ENCODE measurements around the gene NAT14. TPM values are rescaled to one million over a fixed set of nuclear protein-coding genes. Genes with fewer than 3 reads are reported as not detected.

NAT14 gene
- total RNA-seq, 2 experiments from 2014 or later = 11.7 TPM

DNA sequence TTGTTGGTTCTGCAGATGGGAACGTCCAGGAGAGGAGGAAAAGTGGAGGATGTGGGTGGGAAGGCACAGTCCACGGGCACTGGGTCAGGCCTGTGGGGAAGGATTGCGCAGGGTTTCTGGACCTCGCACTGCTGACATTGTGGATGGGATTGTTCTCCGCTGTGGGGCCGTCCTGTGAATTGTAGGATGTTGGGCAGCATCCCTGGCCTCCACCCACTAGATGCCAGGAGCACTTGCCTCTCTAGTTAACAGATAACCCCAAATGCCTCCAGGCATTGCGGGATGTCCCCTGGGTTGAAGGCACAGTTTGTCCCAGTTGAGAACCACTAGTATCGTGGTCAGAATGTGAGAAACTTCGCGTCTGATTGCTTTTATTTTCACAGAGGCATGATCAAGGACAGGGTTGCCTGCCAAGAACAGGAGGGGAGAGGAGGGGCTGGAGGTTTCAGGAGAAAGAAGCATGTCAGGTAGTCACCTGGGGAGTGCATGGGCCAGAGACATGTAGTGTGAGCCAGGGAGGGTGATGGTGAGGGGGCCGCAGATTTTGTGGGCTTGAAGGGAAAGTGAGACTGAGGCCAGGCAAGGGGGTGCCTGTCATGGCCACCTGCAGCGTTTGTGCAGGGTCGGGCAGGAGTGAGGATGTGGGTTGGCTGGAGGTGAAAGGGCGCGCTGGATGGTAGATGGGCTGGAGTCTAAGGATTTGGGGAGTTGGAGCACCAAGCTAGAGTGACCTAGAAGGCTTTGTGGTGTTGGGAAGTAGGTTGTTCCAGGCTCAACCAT is 5.3 kb upstream of the NAT14 start:
- no peak for DNase-seq
- Mint-ChIP-seq H3K36me3 (ENCODE audit: low read depth) (peaks cover 2% of the 10 kb centered on the region), H3K27me3 (no peaks in the 10 kb centered on the region), H3K9me3 (no peaks in the 10 kb centered on the region), H3K27ac (no peak overlapping the region), H3K4me3 (no peak overlapping the region), H3K4me1 (peaks cover 33% of the 10 kb centered on the region)
- ChIA-PET CTCF (no interaction called here), POLR2A (no interaction called here)

GRCh38 chr19:55481148-55481793 is 3.7 kb upstream of the NAT14 start:
- ChIA-PET CTCF (no interaction called here), POLR2A (no interaction called here)
- no peak for DNase-seq
- H3K4me1 Mint-ChIP-seq = peaks cover 33% of the 10 kb centered on the region
- H3K36me3 Mint-ChIP-seq (ENCODE audit: low read depth) = peaks cover 3% of the 10 kb centered on the region
- no peaks in the 10 kb centered on the region for H3K27me3 Mint-ChIP-seq
- H3K9me3 Mint-ChIP-seq = no peaks in the 10 kb centered on the region
- no peak overlapping the region for H3K4me3 Mint-ChIP-seq
- no peak overlapping the region for H3K27ac Mint-ChIP-seq

GRCh38 chr19:55481794-55482155 is 3.2 kb upstream of the NAT14 start:
- Mint-ChIP-seq H3K9me3 (no peaks in the 10 kb centered on the region), H3K36me3 (ENCODE audit: low read depth) (peaks cover 3% of the 10 kb centered on the region), H3K27ac (no peak overlapping the region), H3K4me3 (no peak overlapping the region), H3K27me3 (no peaks in the 10 kb centered on the region), H3K4me1 (peaks cover 33% of the 10 kb centered on the region)
- DNase-seq = no peak
- POLR2A ChIA-PET = no interaction called here
- CTCF ChIA-PET = no interaction called here

DNA sequence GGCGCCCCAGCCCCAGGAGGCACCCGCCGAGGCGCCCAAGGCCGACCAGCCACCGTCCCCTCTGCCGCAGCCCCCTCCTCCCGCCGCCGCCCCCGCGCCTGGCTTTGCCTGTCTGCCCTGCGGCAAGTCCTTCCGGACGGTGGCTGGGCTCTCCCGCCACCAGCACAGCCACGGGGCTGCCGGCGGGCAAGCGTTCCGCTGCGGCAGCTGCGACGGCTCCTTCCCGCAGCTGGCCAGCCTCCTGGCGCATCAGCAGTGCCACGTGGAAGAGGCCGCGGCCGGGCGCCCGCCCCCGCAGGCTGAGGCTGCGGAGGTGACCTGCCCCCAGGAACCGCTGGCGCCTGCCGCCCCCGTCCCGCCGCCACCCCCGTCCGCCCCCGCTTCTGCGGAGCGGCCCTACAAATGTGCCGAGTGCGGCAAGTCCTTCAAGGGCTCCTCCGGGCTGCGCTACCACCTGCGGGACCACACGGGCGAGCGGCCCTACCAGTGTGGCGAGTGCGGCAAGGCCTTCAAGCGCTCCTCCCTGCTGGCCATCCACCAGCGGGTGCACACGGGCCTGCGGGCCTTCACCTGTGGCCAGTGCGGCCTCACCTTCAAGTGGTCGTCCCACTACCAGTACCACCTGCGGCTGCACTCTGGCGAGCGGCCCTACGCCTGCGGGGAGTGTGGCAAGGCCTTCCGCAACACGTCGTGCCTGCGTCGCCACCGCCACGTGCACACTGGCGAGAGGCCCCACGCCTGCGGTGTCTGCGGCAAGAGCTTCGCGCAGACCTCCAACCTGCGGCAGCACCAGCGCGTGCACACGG is 2.6 kb upstream of the NAT14 start:
- H3K4me1 Mint-ChIP-seq = peaks cover 31% of the 10 kb centered on the region
- DNase-seq = no peak
- ChIA-PET POLR2A (no interaction called here), CTCF (no interaction called here)
- H3K27ac Mint-ChIP-seq = no peak overlapping the region
- peaks cover 3% of the 10 kb centered on the region for H3K36me3 Mint-ChIP-seq (ENCODE audit: low read depth)
- no peak overlapping the region for H3K4me3 Mint-ChIP-seq
- H3K27me3 Mint-ChIP-seq = no peaks in the 10 kb centered on the region
- H3K9me3 Mint-ChIP-seq = no peaks in the 10 kb centered on the region

GRCh38 chr19:55482967-55483705 is 1.9 kb upstream of the NAT14 start:
- POLR2A ChIA-PET = no interaction called here
- Mint-ChIP-seq H3K9me3 (no peaks in the 10 kb centered on the region), H3K27me3 (no peaks in the 10 kb centered on the region), H3K36me3 (ENCODE audit: low read depth) (peaks cover 3% of the 10 kb centered on the region), H3K27ac (no peak overlapping the region), H3K4me1 (peaks cover 27% of the 10 kb centered on the region), H3K4me3 (no peak overlapping the region)
- CTCF ChIA-PET = no interaction called here
- no peak for DNase-seq

- Mint-ChIP-seq H3K27ac (no peak overlapping the region), H3K27me3 (no peaks in the 10 kb centered on the region), H3K36me3 (ENCODE audit: low read depth) (peaks cover 3% of the 10 kb centered on the region), H3K4me1 (peaks cover 19% of the 10 kb centered on the region), H3K4me3 (peak overlapping the region; percentile 74), H3K9me3 (no peaks in the 10 kb centered on the region)
- no peak for DNase-seq
- ChIA-PET CTCF (interaction anchor here (1.1 to 1.5 kb wide), 2 partner anchors 17 to 20 kb away, joined by 3 to 6 read pairs; no protein-coding TSS in a partner anchor), POLR2A (no interaction called here)
Observed at GRCh38 chr19:55483706-55484592, 1.0 kb upstream of the NAT14 start.

DNA sequence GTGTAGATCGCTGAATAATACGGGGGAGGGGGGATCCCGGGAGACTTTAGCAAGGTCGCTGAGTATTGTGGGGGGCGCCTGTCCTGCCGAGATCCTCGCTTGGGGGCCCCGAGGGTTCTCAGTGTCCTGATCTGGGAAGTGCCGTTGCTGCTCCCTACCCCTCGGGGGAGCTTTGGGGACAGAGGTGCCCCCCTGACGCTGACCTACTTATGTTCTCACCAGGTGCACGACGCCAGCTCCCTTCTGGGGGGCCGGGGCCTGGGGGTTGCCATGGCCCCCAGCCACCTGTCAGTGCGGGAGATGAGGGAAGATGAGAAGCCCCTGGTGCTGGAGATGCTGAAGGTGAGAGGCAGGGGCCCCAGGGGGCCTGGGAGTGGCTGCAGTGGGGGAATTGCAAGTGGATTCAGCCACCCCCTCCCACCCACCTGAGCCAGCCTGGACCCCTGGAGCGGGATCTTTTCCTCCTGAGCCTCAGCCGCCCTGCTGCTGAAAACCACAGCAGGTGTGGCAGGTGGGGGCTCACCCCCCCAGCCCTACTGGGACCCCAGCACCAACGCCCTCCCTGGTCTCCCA is 537 bp downstream of the NAT14 start:
- Mint-ChIP-seq H3K4me3 (peak overlapping the region; percentile 74), H3K27ac (peak overlapping the region; percentile 85), H3K27me3 (no peaks in the 10 kb centered on the region), H3K4me1 (peaks cover 9% of the 10 kb centered on the region), H3K9me3 (no peaks in the 10 kb centered on the region), H3K36me3 (ENCODE audit: low read depth) (peaks cover 1% of the 10 kb centered on the region)
- ChIA-PET POLR2A (interaction anchor here (0.6 to 1.0 kb wide), 2 partner anchors 9 to 314 kb away, joined by 3 to 5 read pairs; partner anchors contain the start of gene ZNF628), CTCF (interaction anchor here (1.1 to 2.0 kb wide), 5 partner anchors 16 to 147 kb away, joined by 3 to 15 read pairs (median 3); no protein-coding TSS in a partner anchor)
- no peak for DNase-seq

DNA sequence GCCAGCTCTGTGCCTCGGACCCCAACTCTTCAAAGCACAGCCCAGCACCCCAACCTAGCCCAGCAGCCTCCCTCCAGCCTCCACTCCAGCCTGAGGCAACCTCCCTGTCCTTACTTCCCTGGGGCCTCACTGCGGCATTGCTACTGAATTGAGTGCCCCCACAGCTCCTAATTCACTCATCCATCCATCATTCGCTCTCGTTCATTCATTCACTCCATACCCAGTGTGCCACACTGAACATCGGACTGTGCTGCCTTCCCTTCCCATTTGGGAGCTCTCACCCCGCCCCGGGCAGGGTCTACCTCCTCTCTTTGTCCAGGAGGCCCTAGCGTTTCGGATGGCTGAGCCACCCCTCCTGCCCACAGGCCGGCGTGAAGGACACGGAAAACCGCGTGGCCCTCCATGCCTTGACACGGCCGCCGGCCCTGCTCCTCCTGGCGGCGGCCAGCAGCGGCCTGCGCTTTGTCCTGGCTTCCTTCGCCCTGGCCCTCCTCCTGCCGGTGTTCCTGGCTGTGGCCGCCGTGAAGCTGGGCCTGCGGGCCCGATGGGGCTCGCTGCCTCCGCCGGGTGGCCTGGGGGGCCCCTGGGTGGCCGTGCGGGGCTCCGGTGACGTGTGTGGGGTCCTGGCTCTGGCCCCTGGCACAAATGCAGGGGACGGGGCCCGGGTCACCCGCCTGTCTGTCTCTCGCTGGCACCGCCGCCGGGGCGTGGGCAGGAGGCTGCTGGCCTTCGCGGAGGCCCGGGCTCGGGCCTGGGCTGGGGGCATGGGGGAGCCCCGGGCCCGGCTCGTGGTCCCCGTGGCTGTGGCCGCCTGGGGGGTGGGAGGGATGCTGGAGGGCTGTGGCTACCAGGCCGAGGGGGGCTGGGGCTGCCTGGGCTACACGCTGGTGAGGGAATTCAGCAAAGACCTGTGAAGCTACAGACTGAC is 1.3 kb downstream of the NAT14 start:
- Mint-ChIP-seq H3K27me3 (no peaks in the 10 kb centered on the region), H3K4me1 (peaks cover 8% of the 10 kb centered on the region), H3K36me3 (ENCODE audit: low read depth) (peaks cover 1% of the 10 kb centered on the region), H3K9me3 (no peaks in the 10 kb centered on the region), H3K4me3 (peak overlapping the region; percentile 69), H3K27ac (peak overlapping the region; percentile 85)
- POLR2A ChIA-PET = interaction anchor here (0.6 kb wide), 1 partner anchor 314 kb away, joined by 3 read pairs; no protein-coding TSS in a partner anchor
- CTCF ChIA-PET = interaction anchor here (1.1 to 2.0 kb wide), 4 partner anchors 15 to 146 kb away, joined by 3 to 15 read pairs (median 3); no protein-coding TSS in a partner anchor
- DNase-seq = no peak

DNA sequence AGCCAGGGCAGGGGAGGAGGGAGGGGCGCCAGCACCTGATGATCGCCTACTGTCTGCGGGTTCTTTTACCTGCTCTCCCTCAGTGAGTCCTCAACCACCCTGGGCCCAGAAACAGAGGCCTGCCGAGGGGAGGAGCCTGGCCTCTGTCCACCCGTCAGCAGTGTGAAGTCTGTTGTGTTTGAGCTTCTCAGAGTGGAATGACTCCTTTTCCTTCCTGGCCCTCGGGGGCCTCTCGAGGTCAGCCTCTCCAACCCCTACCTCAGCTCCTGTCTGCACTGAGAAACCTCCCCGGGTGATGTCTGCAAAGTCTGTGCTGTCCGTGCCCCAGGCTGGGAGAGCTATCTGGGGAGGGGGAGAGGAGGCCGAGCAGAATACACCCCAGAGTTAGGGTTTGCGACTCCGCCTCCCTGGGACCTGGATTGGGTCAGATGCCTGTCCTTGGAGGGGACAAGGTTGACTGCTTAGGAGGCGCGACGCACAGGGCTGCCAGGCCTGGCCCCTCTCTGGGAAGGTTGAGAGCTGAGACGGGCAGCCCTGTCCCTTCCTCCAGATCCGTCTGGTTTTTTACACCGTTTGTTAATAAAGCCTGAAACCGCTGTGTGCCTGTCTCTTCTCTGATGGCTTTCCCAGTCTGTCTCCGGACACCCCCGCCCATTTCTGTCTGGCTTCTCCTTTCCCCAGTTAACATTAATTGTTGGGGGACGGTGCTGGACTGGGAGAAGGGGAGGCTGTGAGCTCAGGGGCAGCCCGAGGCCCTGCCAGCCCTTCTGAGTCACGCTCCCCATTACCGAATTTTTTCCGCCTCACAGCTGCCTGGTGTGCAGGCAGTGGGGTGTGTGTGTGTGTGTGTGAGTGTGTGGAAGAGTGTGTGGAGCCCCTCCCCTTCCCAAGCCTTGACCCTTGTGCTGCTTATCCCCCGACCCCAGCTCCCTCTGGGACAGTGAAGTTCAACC is 2.3 kb downstream of the NAT14 start:
- Mint-ChIP-seq H3K27me3 (peaks cover 2% of the 10 kb centered on the region), H3K4me1 (peaks cover 8% of the 10 kb centered on the region), H3K4me3 (no peak overlapping the region), H3K9me3 (no peaks in the 10 kb centered on the region), H3K27ac (peak overlapping the region; percentile 62), H3K36me3 (ENCODE audit: low read depth) (peaks cover 1% of the 10 kb centered on the region)
- CTCF ChIA-PET = interaction anchor here (1.6 to 2.0 kb wide), 2 partner anchors 17 to 20 kb away, joined by 3 to 15 read pairs; no protein-coding TSS in a partner anchor
- POLR2A ChIA-PET = no interaction called here
- DNase-seq = no peak

Measured in activated CD4-positive, alpha-beta T cell treated with anti-CD3 and anti-CD28 coated beads, Interleukin-2, amount 10 ng/mL, durations not matched to agents 7 days and 5 days (primary cell).